Measurements from ENCODE around the gene MICOS13.

- no peak for TF ChIP-seq CTCF (IDR thresholded peaks at IDR 0.05; ENCODE audit: extremely low read depth in 1 of 2, insufficient read depth in 1 of 2, low read depth in 1 of 2, low read length in 2 of 2)
- TF ChIP-seq POLR2AphosphoS5 (IDR thresholded peaks at IDR 0.05; ENCODE audit: insufficient read depth, low read depth, low read length): no peak
- no peak for TF ChIP-seq MAX (IDR thresholded peaks at IDR 0.05; ENCODE audit: insufficient read depth, insufficient read length)
- no peak for TF ChIP-seq GATA2 (IDR thresholded peaks at IDR 0.05; ENCODE audit: insufficient read depth, insufficient read length, low read depth, low read length)
- TF ChIP-seq POLR2A (IDR thresholded peaks at IDR 0.05; ENCODE audit: low read depth, low read length): no peak
- TF ChIP-seq JUN (IDR thresholded peaks at IDR 0.05; ENCODE audit: borderline replicate concordance, insufficient read depth, insufficient read length, low read depth): no peak
- no peak for TF ChIP-seq EZH2 (IDR thresholded peaks at IDR 0.05; ENCODE audit: borderline replicate concordance, low read depth, low read length, severe bottlenecking)
- no peak for TF ChIP-seq FOS (IDR thresholded peaks at IDR 0.05; ENCODE audit: borderline replicate concordance, insufficient read depth, low read length)
- no peak for TF ChIP-seq MYC (IDR thresholded peaks at IDR 0.05; ENCODE audit: low read depth, low read length)
These were observed 6.0 kb upstream of the MICOS13 start for GRCh38 chr19:5686326-5686646.
